ENCODE results near the gene RNU6-9. TPM values are rescaled to one million over a fixed set of nuclear protein-coding genes. Genes with fewer than 3 reads are reported as not detected.

Gene RNU6-9
- total RNA-seq, 1 donor from 2014 or later: not detected

DNA sequence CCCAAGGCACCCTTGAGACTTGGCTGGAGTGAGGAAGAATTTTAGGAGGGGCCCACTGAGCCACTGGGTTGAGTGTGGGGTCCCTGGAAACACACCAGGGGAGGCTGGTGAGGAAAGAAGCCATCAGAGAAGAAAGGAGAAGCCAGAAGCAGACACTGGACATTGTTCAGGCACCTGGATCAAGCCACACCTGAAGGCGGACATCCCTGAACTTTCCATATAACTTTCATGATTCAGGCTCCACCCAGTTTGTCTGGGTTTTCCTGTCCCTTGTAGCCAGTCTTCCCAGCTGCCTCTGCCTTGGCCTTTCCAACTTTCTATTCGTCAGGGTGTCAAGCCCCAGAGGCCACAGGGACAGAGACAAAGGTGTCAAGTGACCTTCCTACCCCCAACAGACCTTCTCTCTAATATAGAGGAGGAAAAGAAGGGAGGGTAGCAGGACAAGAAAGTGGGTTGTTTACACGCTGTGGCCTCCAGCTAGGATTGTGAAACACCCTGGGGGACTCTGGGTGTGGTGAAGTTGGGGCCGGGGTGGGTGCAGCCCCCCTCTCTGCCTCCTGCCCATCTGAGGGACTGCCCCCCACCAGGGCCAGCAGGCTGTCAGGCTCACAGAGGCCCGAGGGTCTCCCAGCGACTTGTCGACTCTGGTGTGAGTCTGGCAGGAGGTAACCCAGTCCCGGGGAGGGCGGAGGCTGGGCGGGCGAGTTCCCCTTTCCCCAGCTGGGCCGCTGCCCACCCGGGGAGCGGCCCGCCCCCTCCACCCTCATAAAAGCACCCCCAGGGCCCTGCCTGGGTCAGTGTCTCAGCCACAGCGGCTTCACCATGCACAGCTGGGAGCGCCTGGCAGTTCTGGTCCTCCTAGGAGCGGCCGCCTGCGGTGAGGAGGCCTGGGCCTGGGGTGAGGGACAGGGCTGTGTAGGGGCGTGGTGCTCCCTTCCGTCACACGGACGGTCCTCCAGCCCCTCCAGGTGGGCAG is 34.1 kb upstream of the RNU6-9 start, which contains the start of gene CFD:
Gene CFD (plus strand): TSS at position 797 of the 976 bp plus-strand sequence. CDS start 26 bp downstream, at position 823.
- intact Hi-C loops (cut with DNase I): loop anchor here (5.0 kb wide), 2 partner anchors 63 to 123 kb away; partner anchors contain the start of gene WDR18
- no peak for DNase-seq (ENCODE audit: low spot score)

DNA sequence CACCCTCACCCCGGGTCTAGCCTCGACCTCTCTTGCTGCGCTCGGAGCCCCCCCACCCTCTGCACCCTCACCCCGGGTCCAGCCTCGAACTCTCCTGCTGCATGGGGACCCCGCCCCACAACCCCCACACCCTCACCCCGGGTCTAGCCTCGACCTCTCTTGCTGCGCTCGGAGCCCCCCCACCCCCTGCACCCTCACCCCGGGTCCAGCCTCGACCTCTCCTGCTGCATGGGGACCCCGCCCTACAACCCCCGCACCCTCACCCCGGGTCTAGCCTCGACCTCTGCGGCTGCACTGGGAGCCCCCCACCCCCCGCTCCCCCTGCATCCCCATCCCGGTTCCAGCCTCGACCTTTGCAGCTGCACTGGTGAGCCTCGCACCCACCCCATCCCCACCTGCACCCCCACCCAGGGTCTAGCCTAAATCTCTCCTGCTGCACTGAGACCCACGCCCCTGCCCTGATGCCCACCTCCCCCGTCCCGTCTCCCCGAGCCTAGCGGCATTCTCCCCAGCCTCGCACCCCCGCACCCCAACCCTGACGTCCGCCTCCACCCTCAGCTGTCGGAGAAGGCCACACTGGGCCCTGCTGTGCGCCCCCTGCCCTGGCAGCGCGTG is 32.0 kb upstream of the RNU6-9 start:
- no peak for DNase-seq (ENCODE audit: low spot score)
- intact Hi-C loops (cut with DNase I): loop anchor here (5.0 kb wide), 1 partner anchor 89 kb away; no protein-coding TSS in a partner anchor

DNA sequence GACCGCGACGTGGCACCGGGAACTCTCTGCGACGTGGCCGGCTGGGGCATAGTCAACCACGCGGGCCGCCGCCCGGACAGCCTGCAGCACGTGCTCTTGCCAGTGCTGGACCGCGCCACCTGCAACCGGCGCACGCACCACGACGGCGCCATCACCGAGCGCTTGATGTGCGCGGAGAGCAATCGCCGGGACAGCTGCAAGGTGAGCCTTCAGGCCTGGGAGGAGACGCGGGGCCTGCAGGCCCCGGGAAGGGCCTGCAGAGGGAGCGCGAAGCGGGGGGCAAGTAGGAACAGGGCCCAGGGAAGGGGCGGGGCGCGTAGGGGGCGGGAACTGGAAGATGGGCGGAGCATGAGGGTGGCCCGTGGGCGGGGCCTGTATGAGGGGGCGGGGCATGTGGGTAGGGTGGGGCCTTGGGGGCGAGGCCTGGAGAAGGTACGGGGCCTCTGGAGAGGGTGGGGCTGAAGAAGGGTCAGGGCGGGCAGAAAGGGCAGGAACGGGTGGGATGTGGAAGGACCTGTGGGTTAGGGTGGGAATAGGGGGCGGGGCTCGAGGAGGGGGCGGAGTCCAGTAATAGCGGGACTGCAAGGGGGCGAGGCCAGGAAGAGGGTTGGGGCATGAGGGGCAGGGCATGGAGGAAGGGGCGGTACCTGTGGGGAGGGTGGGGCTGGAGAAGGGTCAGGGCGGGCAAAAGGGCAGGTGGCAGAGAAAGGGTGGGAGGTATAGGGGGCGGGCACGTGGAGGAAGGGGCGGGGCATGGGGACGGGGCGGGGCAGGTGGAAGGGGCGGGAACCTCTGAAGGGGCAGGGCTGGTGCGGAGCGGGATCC is 31.3 kb upstream of the RNU6-9 start:
- intact Hi-C loops (cut with DNase I): loop anchor here (5.0 kb wide), 1 partner anchor 90 kb away; no protein-coding TSS in a partner anchor
- DNase-seq (ENCODE audit: low spot score): no peak

DNA sequence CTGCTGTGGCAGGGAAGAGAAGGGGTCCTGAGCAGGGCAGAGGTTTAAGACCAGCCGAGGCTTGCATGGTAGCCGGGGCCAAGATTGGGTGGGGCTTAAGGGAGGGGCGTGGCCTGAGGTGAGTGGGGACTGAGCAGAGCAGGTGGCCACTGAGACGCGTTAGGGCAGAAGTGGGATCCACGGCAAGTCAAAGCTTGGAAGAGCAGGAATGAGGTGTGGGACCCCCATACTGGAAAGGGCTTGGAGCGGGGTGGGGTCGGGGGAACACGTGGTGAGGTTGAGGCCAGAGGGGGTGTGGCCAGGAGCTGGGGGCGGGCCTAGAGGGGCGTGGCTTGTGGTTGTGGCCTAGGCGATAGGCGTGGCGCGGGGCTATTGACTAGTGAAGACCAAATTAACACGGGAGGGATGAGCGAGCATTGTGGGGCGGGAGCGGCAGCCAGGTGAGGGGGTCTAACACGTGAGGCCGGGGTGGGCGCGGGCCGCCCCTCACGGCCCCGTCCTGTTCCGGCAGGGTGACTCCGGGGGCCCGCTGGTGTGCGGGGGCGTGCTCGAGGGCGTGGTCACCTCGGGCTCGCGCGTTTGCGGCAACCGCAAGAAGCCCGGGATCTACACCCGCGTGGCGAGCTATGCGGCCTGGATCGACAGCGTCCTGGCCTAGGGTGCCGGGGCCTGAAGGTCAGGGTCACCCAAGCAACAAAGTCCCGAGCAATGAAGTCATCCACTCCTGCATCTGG is 30.5 kb upstream of the RNU6-9 start:
- peak; percentile 83 for DNase-seq (ENCODE audit: low spot score)
- intact Hi-C loops (cut with DNase I): loop anchor here (5.0 kb wide), 1 partner anchor 90 kb away; no protein-coding TSS in a partner anchor

DNA sequence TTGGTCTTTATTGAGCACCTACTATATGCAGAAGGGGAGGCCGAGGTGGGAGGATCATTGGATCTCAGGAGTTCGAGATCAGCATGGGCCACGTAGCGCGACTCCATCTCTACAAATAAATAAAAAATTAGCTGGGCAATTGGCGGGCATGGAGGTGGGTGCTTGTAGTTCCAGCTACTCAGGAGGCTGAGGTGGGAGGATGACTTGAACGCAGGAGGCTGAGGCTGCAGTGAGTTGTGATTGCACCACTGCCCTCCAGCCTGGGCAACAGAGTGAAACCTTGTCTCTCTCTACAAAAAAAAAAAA is 30.0 kb upstream of the RNU6-9 start:
- intact Hi-C loops (cut with DNase I): loop anchor here (5.0 kb wide), 1 partner anchor 91 kb away; no protein-coding TSS in a partner anchor
- DNase-seq (ENCODE audit: low spot score): no peak

DNA sequence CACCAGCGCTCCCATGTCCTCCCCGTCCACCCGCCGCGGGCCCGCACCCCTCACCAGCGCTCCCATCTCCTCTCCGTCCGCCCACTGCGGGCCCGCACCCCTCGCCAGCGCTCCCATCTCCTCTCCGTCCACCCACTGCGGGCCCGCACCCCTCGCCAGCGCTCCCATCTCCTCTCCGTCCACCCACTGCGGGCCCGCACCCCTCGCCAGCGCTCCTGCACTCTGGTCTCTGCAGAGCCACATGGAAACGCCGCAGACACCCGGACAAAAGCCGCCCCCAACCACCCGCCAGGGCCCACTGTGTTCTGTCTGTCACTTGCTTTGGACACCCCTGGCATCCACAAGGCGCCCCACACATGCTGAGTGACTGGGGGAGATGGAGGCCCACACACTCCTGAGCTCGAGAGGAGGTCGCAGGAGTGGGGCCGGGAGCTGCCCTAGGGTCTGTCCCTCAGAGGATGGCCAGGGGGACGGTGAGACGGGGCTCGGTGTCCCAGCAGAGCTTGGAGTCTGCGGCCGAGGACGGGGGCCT is 26.4 kb upstream of the RNU6-9 start:
- DNase-seq (ENCODE audit: low spot score): no peak
- intact Hi-C loops (cut with DNase I): no loop called here

DNA sequence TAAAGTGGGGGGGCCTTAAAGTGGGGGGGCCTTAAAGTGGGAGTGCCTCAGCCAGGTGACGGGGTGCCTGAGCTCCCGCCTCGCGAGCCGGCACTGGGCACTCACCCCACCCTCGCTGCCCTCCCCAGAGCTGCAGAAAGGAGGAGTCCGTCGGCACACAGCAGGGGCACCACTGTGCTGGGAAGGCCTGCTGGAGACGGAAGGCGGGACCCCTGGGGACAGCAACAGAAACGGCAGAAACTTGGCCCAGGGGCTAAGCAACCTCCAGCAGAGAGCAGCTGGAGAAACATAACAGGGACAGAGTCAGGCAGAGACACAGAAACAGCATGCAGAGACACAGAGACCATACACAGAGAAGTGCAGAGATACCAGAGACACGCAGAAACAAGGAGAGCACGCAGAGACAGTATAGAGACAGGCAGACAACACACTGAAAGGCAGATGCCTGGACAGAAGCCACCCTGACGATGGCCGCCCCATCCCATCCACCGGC is 25.9 kb upstream of the RNU6-9 start:
- intact Hi-C loops (cut with DNase I): no loop called here
- no peak for DNase-seq (ENCODE audit: low spot score)

DNA sequence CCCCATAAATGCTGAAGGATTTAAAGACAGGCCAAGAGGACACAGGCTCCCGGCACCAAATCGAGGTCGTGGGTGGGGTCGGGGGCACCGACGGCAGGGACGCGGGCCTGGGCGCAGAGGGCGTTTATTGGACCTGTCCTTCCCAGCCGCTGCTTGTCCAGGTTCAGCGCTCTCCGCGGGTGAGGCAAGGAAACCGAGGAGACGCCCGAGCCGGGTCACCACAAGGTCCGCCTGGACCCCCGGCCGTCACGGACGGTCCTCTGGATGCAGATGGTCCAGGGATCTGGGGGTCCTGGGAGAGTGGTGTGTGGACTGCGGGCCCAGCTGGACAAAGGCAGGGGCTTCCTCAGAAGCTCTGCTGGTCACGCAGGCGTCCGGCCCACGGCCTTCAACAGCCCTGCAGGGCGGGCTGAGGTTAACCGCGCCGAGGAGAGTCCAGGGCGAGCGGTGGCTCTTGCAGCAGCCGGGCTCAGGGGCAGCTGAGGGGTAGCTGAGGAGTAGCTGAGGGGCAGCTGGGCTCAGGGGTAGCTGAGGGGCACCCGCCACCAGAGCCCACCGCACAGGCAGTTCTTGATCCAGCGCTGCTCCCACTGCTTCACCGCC is 25.3 kb upstream of the RNU6-9 start:
- intact Hi-C loops (cut with DNase I): no loop called here
- DNase-seq (ENCODE audit: low spot score): no peak

DNA sequence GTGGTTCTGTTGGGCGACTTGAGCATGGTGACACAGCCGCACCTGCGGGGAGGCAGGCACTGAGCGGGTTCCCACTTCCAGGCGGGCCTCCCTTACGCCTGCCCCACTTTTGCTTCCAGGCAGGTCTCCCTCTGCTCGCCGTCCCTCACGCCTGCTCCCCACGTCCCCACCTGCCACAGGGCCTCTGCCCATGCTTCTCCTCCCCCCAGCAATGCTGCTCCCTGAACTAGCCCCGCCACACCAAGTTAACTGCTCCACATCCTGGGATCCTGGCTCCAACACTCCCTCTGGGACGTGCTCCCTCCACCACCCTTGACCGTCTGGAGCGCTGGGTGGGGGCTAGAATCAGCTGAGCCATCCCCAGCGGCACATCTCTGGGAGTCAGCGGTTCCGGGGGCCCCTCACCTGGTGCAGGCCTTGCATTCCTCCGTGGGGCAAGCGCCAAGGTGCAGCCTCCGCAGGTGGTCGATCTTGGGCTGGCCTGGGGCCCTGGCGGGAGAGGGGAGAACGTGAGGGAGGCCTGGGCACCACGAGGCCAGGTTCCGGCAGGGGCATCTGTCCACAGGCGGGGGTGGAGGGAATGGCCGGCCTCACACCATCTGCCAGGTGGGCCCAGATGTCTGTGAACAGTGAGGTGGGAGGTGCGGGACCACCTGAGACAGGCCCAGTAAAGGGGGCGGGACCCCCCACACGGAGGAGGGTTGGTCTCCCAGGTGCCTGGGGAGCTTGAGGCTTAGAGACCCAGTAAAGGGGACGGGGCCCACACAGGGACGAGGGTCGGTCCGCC is 24.6 kb upstream of the RNU6-9 start:
- DNase-seq (ENCODE audit: low spot score): no peak
- intact Hi-C loops (cut with DNase I): no loop called here

DNA sequence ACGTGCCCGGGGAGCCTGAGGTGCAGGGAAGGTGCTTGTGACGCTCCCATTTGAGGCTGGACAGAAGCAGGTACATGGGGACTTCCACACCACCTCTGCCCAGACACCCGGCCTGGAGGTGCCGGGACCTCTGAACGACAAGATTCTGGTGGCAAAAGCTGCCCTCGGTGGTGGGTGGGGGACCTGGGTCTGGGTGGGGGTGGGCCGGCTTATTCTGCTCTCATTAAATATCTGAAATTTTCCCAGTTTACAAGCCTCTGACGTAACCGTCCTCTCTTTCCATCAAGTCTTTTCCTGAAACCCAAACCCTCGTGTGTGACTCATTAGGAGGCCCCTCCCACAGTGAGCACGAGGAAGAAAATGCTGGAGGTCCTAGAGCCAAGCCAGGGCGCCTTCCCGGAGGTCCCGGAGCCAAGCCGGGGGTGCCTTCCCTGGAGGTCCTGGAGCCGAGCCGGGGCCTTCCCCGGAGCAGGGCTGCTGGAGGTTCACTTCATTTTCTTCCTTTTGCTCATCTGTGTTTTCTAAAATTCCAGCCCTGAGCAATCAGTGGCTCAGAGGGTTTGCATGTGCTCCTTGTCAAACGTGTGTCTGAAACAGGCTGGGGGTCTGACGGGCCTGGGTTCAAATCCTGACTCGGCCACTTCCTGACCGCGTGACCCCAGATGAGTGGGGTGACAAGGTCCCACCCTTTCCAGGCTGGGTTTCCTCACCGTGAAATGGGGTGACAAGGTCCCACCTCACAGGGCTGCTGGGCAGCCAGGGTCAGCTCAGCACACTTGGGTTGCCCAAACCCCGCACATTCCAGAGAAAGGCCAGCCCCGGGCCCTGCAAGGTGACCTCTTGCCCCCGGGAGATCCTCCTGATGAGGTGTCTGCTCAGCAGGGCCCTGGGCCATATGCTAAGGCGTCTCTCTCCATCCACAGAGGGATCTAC is 23.8 kb upstream of the RNU6-9 start:
- intact Hi-C loops (cut with DNase I): no loop called here
- no peak for DNase-seq (ENCODE audit: low spot score)

DNA sequence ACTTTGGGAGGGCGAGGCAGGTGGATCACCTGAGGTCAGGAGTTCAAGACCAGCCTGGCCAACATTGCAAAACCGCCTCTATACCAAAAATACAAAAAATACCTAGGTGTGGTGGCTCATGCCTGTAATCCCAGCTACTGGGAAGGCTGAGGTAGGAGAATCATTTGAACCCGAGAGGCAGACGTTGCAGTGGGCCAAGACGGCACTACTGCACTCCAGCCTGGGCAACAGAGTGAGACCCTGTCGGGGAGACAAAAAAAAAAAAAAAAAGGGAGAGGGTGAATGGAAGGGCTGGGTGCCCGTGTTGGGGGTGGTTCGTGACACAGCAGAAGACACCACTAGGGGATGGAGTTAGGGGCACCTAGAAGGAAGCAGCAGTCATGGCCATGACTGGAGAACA is 23.0 kb upstream of the RNU6-9 start:
- no peak for DNase-seq (ENCODE audit: low spot score)
- intact Hi-C loops (cut with DNase I): no loop called here

DNA sequence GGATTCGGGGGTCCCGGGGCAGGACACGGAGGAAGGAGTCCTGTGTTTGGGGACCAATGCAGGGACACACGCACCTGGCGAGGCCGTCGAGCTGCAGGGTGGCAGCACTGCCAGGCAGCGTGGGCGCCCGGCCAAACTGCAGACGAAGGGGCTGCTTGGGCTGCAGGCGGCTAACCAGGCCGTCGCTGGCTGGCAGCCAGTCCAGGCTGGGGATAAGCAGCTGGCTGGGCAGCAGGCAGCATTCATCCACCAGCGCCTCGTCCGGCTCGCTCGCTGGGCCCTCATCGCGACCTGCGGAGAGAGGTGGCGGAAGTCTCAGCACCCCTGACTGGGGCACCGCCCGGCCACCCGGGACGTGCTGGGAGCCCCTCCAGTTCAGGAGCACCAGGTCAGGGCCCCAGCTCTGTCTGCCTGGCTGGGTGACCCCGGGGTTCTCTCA is 22.3 kb upstream of the RNU6-9 start:
- intact Hi-C loops (cut with DNase I): no loop called here
- DNase-seq (ENCODE audit: low spot score): no peak

DNA sequence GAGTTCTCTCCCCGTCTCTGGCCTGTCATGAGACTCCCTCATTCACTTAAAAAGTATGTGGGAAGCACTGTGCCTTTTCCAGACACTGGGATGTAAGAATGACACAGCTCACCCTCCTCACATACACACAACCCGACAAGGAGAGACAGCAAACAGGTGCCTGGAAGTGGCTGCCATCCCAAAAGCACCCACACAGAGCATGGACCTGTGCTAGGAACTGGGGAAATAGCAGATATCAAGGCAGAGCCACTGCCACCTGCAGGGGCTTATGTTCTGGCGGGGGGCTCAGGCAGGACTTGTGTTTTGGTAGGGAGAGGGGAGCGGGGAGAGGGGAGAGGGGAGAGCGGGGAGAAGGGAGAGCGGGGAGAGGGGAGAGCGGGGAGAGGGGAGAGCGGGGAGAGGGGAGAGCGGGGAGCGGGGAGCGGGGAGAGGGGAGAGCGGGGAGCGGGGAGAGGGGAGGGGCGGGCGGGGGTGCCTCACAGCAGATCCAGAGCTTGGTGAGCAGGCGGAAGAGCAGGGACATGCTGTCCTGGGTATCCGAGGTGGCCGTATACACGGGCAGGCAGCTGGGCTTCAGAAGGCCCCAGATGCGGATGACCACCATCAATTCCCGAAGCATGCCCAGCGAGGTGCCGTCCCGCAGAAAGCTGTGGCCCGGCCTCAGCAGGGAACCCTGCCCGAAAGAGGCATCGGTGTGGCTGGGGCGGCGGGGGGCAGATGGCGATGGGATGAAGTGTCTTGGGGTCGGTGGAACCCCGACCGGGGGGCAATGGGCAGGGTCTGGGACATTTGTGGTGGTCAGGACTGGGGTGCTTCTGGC is 21.6 kb upstream of the RNU6-9 start:
- intact Hi-C loops (cut with DNase I): no loop called here
- no peak for DNase-seq (ENCODE audit: low spot score)

DNA sequence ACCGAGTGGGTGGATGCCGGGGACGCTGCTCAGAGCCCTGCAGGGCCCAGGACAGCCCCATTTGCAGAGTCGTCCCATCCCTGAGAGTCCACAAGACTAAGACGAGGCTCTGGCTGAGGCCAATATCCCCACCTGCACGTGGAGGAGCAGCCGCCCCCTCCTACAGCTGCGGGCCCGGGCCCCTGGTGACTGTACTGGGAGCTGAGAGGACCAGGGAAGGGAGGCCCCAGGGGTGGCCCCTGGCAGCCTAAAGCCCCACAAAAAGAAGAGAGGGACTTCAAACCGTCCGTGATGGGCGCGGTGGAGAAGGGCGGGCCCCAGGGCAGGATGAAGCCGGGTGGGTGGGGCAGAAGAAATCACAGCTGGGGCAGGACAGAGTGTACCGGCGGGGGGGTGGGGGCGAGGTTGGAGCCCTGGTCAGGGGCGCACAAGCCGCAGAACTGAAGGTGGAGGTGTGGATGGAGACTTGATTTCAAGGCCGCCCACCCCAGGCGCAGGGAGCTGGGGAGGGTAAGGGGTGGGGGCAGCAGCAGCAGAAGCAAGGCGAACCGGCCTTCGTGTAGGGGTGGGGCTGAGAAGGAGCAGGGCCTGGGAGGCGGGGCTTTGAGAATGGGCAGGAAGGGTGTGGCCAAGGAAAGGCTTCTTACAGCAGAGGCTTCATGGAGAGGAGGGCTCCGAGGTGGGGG is 20.9 kb upstream of the RNU6-9 start:
- DNase-seq (ENCODE audit: low spot score): peak; percentile 83
- intact Hi-C loops (cut with DNase I): no loop called here

DNA sequence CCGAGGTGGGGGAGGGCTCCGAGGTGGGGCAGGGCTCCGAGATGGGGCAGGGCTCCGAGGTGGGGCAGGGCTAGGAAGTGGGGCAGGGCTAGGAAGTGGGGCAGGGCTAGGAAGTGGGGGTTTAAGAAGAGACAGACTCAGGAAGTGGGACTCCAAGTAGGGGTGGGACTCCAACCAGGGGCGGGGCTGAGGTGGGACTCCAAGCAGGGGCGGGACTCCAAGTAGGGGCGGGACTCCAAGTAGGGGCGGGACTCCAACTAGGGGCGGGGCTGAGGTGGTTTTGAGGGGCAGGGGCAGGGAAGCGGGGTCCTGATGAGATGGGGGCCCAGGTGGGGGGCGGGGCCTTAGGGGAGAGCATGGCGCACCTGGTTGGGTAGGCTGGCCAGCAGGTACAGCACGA is 20.2 kb upstream of the RNU6-9 start:
- DNase-seq (ENCODE audit: low spot score): no peak
- intact Hi-C loops (cut with DNase I): no loop called here

All from cardiac septum (tissue), 1 donor.